K562 (cell line): Measurements from ENCODE around the gene FMOD.

ENCODE experiments used
- ATF1 ChIP-seq, 2 experiments: fragments of 450-650 bp in 1 of 2; IDR thresholded peaks; 2 replicates each; pipeline ENCODE4 v1.6.1; 2016; ENCODE audit warnings: missing compliant biosample characterization in 1 of 2, missing genetic modification characterization in 1 of 2
- CTCF ChIP-seq, 3 experiments: IDR thresholded peaks in 2 of 3; conservative IDR thresholded peaks in 1 of 3; 2 replicates each; pipeline ENCODE4 v1.5.1; 2011 to 2012; ENCODE audit warnings: low read length in 3 of 3, mild to moderate bottlenecking in 3 of 3, control low read depth in 2 of 3, improper control_type of control experiment in 1 of 3, inconsistent platforms in 1 of 3, low read depth in 1 of 3, mixed read lengths in 1 of 3, moderate library complexity in 1 of 3; ENCODE audit not compliant: insufficient read depth in 2 of 3
- EZH2 ChIP-seq: IDR thresholded peaks from 2 replicates; pipeline ENCODE4 v1.6.1; 2012; ENCODE audit warnings: low read depth, mild to moderate bottlenecking, inconsistent platforms, low read length, borderline replicate concordance
- HIVEP1 ChIP-seq: fragments of 250-450 bp; sonication (Bioruptor Pico); IDR thresholded peaks from 2 replicates; pipeline ENCODE4 v1.4.0; 2020; ENCODE audit warnings: mild to moderate bottlenecking
- HMGXB4 ChIP-seq: sonication (generic); formaldehyde crosslinking; IDR thresholded peaks from 2 replicates; pipeline ENCODE4 v1.8.1; 2023; ENCODE audit warnings: mild to moderate bottlenecking, missing genetic modification reagents
- HSF4 ChIP-seq: fragments of 250-450 bp; sonication (Bioruptor Pico); IDR thresholded peaks from 2 replicates; pipeline ENCODE4 v2.1.2; 2022; ENCODE audit warnings: mild to moderate bottlenecking, moderate library complexity, borderline replicate concordance
- POLR2AphosphoS5 ChIP-seq: IDR thresholded peaks from 2 replicates; pipeline ENCODE4 v1.6.1; 2011; ENCODE audit warnings: mild to moderate bottlenecking, low read depth, low read length, moderate library complexity; ENCODE audit not compliant: control insufficient read depth, insufficient read depth
- ZBTB43 ChIP-seq: sonication (generic); formaldehyde crosslinking; IDR thresholded peaks from 2 replicates; pipeline ENCODE4 v1.8.0; 2023; ENCODE audit warnings: mild to moderate bottlenecking, missing genetic modification reagents
- ZNF224 ChIP-seq: sonication (generic); formaldehyde crosslinking; IDR thresholded peaks from 2 replicates; pipeline ENCODE4 v1.8.0; 2022; ENCODE audit warnings: mild to moderate bottlenecking, missing genetic modification reagents
- ZNF707 ChIP-seq: fragments of 250-450 bp; sonication (Bioruptor Pico); conservative IDR thresholded peaks from 2 replicates; pipeline ENCODE4 v1.8.0; 2022; ENCODE audit warnings: inconsistent platforms, mild to moderate bottlenecking, moderate library complexity

- no peak for TF ChIP-seq ZNF707
- no peak for TF ChIP-seq HMGXB4 (CRISPR knock-in tag)
- no peak for TF ChIP-seq ZNF224 (CRISPR knock-in tag)
- no peak for TF ChIP-seq HSF4 (CRISPR knock-in tag)
- no peak for TF ChIP-seq EZH2
- no peak for TF ChIP-seq HIVEP1
- no peak for TF ChIP-seq ATF1 (CRISPR knock-in tag; IDR thresholded peaks at IDR 0.05)
- TF ChIP-seq ATF1 (tag; IDR thresholded peaks at IDR 0.05): no peak
- no peak for TF ChIP-seq CTCF (IDR thresholded peaks at IDR 0.05 in 2 of 3, conservative IDR thresholded peaks at IDR 0.05 in 1 of 3; ENCODE audit: insufficient read depth in 2 of 3, low read depth in 1 of 3, low read length in 3 of 3)
- TF ChIP-seq ZBTB43 (CRISPR knock-in tag): no peak
- no peak for TF ChIP-seq POLR2AphosphoS5
Measured at GRCh38 chr1:203295796-203296195, 55.1 kb downstream of the FMOD start.
